Measurements from ENCODE around the gene SS18L1. TPM values are rescaled to one million over a fixed set of nuclear protein-coding genes. Genes with fewer than 3 reads are reported as not detected.

SS18L1 gene, protein sequence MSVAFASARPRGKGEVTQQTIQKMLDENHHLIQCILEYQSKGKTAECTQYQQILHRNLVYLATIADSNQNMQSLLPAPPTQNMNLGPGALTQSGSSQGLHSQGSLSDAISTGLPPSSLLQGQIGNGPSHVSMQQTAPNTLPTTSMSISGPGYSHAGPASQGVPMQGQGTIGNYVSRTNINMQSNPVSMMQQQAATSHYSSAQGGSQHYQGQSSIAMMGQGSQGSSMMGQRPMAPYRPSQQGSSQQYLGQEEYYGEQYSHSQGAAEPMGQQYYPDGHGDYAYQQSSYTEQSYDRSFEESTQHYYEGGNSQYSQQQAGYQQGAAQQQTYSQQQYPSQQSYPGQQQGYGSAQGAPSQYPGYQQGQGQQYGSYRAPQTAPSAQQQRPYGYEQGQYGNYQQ
- 4.3 and 6.9 TPM in 2 replicates for total RNA-seq

DNA sequence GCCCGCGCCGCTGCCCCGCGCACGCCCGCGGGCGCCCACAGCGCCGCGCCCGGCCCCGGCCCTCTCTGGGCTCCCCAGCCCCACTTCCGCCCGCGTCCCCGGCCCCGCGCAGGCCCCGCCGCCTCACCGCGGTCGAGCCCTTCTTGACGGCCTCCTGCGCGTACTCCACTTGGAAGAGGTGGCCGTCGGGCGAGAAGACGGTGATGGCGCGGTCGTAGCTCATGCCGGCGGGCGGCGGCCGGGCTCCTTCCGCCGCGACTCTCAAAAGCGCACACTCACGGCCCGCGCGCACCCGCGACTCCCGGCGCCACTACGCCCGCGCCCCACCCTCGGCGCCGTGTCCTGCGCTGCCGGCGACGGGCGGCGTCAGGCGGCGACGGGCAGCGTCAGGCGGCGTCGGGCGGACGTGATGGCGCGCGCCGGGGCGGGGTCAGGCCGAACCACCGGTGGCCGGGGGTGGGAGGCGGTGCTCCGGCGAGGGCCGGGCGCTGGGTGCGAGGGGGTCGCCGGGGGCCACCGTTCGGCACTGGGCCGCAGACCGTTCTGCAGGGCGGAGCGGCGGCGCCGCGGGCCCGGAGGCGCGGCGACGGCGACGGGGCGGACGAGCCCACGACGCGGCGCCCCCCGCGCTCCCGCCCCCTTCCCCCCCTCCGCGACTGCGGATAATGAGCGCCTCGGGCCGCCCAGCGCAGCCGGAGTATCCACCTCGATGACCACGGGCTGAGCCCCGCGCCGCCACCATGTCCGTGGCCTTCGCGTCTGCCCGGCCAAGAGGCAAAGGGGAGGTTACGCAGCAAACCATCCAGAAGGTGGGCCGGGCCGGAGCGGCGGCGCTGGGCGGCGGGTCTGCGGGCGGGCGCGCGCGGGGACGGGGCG is at the start of gene SS18L1, which contains the start of gene PSMA7:
Gene SS18L1, plus strand, starts transcription at position 689 of the 876 bp plus-strand sequence. Its CDS starts 52 bp downstream, at position 741.
Gene PSMA7, minus strand, starts transcription at position 314 of the 876 bp plus-strand sequence. Its CDS starts 91 bp downstream, at position 223.

DNA sequence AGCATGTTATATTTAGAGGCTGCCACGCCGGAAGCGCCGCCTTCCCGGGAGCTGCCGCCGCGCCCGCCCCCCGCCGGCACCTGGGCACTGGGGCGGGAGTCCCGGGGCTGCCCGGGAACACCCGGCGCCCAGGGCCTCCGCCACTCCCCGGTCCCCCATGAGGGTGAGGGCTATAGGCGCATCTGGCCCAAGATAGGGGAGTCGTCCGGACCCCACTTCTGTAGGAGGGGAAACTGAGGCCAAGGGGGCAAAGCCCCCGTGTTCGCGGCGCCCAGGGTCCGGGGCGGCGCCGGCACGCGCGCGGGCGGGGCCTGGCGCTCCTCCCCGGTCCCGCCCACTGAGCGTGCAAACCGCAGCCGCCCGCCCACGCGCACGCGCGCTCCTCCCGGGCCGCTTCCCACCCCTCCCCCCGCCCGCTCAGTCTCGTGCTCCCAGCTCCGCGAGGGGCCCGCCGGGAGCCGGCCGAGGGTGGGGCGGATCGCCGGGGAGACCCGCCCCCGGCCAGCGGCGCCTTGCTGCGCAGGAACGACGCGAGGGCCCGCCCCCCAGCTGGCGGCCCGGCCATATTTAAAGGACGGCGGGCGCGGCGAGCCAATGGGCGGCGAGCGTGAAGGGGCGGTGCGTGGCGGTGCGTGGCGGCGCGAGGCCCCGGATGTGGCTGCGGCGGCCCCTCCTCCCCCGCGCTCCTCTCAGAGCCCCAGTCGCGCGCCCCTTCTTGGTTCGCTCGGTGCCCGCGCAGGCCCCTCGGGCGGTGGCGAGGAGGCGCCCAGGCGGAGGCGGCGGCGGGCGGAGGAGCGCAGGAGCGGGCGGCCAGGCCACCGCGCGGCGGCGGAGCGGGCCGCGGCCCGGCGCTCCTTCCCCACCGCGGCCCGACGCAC is 21.6 kb upstream of the SS18L1 start, which contains the start of gene LSM14B:
Gene LSM14B, plus strand, starts transcription at position 700 of the 878 bp plus-strand sequence. CDS start 192 bp downstream, outside the sequence.

DNA sequence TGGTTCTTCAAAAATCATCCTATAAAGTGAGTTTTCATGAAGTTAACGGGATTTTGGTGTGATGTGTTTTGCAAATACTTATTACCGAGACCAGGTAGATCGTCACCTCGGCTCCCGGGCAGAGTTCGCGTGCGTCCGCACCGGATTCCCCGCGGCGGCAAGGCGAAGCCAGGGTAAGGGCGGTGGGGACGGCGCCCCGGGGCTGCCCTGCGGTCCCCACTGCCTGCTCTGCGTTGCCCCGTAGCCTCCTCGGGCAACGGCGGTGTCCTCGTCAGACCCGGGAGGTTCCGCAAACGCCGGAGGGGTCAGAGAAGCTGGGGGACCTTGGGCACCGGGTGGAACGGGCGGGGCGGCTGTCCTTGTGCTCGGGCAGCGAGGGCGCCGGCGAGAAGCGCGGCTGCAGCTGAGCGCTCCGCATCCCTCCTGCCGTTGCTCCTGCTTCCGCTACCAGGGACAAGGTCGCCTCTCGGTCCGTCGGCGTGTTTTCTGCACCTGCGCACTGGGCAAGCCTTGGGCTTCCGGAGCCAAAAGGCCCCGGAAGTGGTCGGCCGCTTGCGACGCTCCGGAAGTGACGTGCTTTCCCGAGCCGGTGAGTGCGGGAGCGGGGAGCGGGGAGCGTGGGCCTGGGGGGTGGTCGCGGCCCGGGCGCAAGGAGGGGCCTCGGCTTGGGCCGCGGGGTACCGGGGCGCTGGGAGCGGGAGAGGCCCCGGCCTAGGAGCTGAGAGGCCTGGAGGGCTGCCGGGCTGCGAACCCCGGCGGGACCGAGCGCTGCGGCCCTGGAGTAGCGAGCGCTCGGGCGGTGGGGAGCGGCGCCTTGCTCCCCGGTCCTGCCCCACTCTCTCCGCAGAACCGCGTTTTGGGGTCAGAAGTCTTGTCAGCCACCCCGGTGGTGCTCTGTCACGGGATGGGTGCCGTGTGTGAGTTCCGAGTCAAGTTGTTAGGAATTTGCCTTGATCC is 39.2 kb downstream of the SS18L1 start, which contains the start of gene MTG2:
Gene MTG2, plus strand, starts transcription at position 560 of the 957 bp plus-strand sequence. CDS start 10,393 bp downstream, outside the sequence.

DNA sequence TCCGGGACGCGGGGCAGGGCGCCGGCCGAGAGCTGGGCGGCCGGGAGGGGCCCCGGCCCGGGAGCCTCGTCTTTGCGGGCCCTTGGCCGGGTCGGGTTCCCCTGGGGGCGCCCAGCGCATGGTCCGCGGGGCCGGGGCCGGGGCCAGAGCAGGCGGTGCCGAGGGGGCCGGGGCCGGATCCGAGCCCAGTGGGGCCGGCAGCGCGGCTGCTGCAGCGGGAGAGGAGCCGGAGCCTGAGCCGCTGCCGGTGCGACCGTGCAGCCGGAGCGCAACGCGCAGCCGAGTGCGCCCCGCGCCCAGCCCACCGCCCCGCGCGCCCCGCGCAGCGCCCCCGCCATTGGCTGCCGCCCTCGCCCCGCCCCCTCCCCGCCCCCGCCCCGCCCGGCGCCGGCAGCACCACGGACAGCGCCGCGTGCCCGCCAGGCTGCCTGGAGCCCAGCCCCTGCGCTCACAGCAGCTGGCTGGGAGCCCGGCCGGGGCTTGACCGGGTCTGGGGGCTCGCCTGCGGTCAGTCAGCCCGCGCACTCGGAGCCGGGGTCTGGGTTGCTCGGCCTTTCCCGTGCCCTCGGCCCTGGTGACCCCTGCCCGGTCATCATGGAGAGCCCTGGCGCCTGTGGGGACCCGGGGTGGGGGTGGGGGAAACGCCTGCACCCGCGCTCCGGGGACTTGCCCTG is 76.6 kb downstream of the SS18L1 start, which contains the start of gene HRH3:
Gene HRH3, minus strand, starts transcription at position 287 of the 674 bp plus-strand sequence. CDS start 308 bp downstream, outside the sequence.

Other genes starting within 250 kb of the SS18L1 start
- 2.1 and 5.5 TPM in 2 replicates for gene TAF4, start 77.9 kb upstream of the SS18L1 start, total RNA-seq
- 17.9 and 20.0 TPM in 2 replicates for gene LSM14B, start 21.3 kb upstream of the SS18L1 start, total RNA-seq
- 520 and 556 TPM in 2 replicates for gene PSMA7, start 375 bp upstream of the SS18L1 start, total RNA-seq
- gene MTG2, start 39.3 kb downstream of the SS18L1 start, total RNA-seq: 10.6 and 18.2 TPM in 2 replicates
- not detected in 2 replicates for gene HRH3, start 76.5 kb downstream of the SS18L1 start, total RNA-seq
- 13.3 and 24.5 TPM in 2 replicates for gene OSBPL2, start 94.8 kb downstream of the SS18L1 start, total RNA-seq
- gene ADRM1, start 159.2 kb downstream of the SS18L1 start, total RNA-seq: 186 and 199 TPM in 2 replicates
- 16.3 and 20.8 TPM in 2 replicates for gene LAMA5, start 223.5 kb downstream of the SS18L1 start, total RNA-seq
- gene RPS21, start 243.3 kb downstream of the SS18L1 start, total RNA-seq: 3,372 and 3,765 TPM in 2 replicates